B cell (primary cell): ENCODE results near the gene TET2. TPM values are rescaled to one million over a fixed set of nuclear protein-coding genes. Genes with fewer than 3 reads are reported as not detected.

Source experiments
- ATAC-seq: fragments of 200-7000 bp; cut with Tn5 transposase; one replicate; pipeline ENCODE4 v1.10.0; 2021; ENCODE audit warnings: low read depth, mild to moderate bottlenecking, moderate number of reproducible peaks, moderate library complexity
- CTCF ChIA-PET: fragments of 350-600 bp; sonication (Branson Sonifier 250); formaldehyde crosslinking; loops from one replicate; lab custom pipeline; 2021; ENCODE audit warnings: antibody characterized with exemption, inconsistent platforms; lab: Charles Lee
- POLR2A ChIA-PET: fragments of 350-600 bp; sonication (Branson Sonifier 250); formaldehyde crosslinking; loops from one replicate; lab custom pipeline; 2021; ENCODE audit warnings: antibody characterized with exemption; lab: Charles Lee
- DNase-seq: peaks from one replicate; pipeline ENCODE4 v3.0.0; 2013
- H2AFZ ChIP-seq: 2 replicates; pipeline ENCODE4 v1.6.1; 2012; ENCODE audit warnings: mild to moderate bottlenecking, low read depth, low read length; ENCODE audit not compliant: insufficient read depth, poor library complexity, severe bottlenecking
- H3K27ac ChIP-seq, 2 donors: 1 replicate in 1 of 2; 2 replicates in 1 of 2; pipeline ENCODE4 v1.5.1; 2012 to 2013; ENCODE audit warnings: low read length in 2 of 2, mild to moderate bottlenecking in 2 of 2, moderate library complexity in 1 of 2
- H3K27me3 ChIP-seq, 4 experiments: fragments of 200-600 bp in 1 of 4; sonication (generic) in 1 of 4; replicated peaks in 1 of 4; 1 replicate in 2 of 4; 2 replicates in 2 of 4; pipeline versions ENCODE4 v1.6.1 to v1.7.0; 2013 to 2016; ENCODE audit warnings: low read length in 3 of 4, mild to moderate bottlenecking in 2 of 4, mixed read lengths in 1 of 4, moderate library complexity in 1 of 4; ENCODE audit not compliant: insufficient read depth in 4 of 4, control insufficient read depth in 3 of 4; ENCODE audit errors: control extremely low read depth in 1 of 4
- H3K36me3 ChIP-seq, 2 experiments: replicated peaks in 1 of 2; 1 replicate in 1 of 2; 2 replicates in 1 of 2; pipeline versions ENCODE4 v1.6.1 to v1.7.1; 2013; ENCODE audit warnings: low read length in 1 of 2; ENCODE audit not compliant: insufficient read depth in 2 of 2, control insufficient read depth in 1 of 2; ENCODE audit errors: control extremely low read depth in 1 of 2, extremely low read depth in 1 of 2
- H3K4me1 ChIP-seq, 2 donors: fragments of 200-600 bp in 1 of 2; sonication (generic) in 1 of 2; 1 replicate in 1 of 2; 2 replicates in 1 of 2; pipeline versions ENCODE4 v1.5.1 to v1.6.1; 2013 to 2017; ENCODE audit warnings: low read length in 2 of 2; ENCODE audit not compliant: control insufficient read depth in 2 of 2, insufficient read depth in 2 of 2
- H3K4me2 ChIP-seq: replicated peaks from 2 replicates; pipeline ENCODE3; 2012; ENCODE audit warnings: mild to moderate bottlenecking, low read depth, low read length; ENCODE audit not compliant: poor library complexity, severe bottlenecking
- H3K4me3 ChIP-seq, 5 experiments: fragments of 200-600 bp in 1 of 5; sonication (generic) in 1 of 5; 1 replicate in 3 of 5; 2 replicates in 2 of 5; pipeline versions ENCODE4 v1.5.1 to v1.7.0; 2011 to 2016; ENCODE audit warnings: low read length in 4 of 5, mild to moderate bottlenecking in 4 of 5, low read depth in 2 of 5, control low read depth in 1 of 5, moderate library complexity in 1 of 5; ENCODE audit not compliant: insufficient read depth in 1 of 5; ENCODE audit errors: control extremely low read depth in 1 of 5, extremely low read depth in 1 of 5
- H3K79me2 ChIP-seq: fragments of 200-600 bp; sonication (generic); one replicate; pipeline ENCODE4 v1.6.0; 2016; ENCODE audit warnings: low read length; ENCODE audit not compliant: control insufficient read depth, insufficient read depth
- H3K9ac ChIP-seq: fragments of 200-600 bp; sonication (generic); 2 replicates; pipeline ENCODE4 v1.6.1; 2017; ENCODE audit warnings: mild to moderate bottlenecking, low read length, moderate library complexity
- H3K9me3 ChIP-seq, 3 donors: one replicate each; pipeline versions ENCODE4 v1.6.1 to v1.7.1; 2013; ENCODE audit warnings: low read length in 2 of 3; ENCODE audit not compliant: control insufficient read depth in 2 of 3, insufficient read depth in 1 of 3; ENCODE audit errors: control extremely low read depth in 1 of 3
- H4K20me1 ChIP-seq: 2 replicates; pipeline ENCODE4 v1.6.0; 2012; ENCODE audit warnings: mild to moderate bottlenecking, low read length; ENCODE audit not compliant: insufficient read depth, control insufficient read depth, poor library complexity, severe bottlenecking
- H3K27ac Mint-ChIP-seq: one replicate; pipeline ENCODE4 v1.8.0; 2021; ENCODE audit warnings: mixed read lengths
- H3K27me3 Mint-ChIP-seq: one replicate; pipeline ENCODE4 v1.8.0; 2021; ENCODE audit warnings: mixed read lengths
- H3K4me1 Mint-ChIP-seq: one replicate; pipeline ENCODE4 v1.8.0; 2021; ENCODE audit warnings: mixed read lengths
- H3K4me3 Mint-ChIP-seq: one replicate; pipeline ENCODE4 v1.8.0; 2021; ENCODE audit warnings: mixed read lengths
- H3K9me3 Mint-ChIP-seq: one replicate; pipeline ENCODE4 v1.8.0; 2022; ENCODE audit warnings: mixed read lengths; ENCODE audit not compliant: insufficient read depth
- CTCF ChIP-seq: fragments of 200-600 bp; IDR thresholded peaks from one replicate; pipeline ENCODE4 v1.8.0; 2022; ENCODE audit warnings: antibody characterized with exemption, mild to moderate bottlenecking
- EZH2 ChIP-seq: IDR thresholded peaks from 2 replicates; pipeline ENCODE4 v1.6.1; 2012; ENCODE audit warnings: borderline replicate concordance, low read depth, mild to moderate bottlenecking, moderate library complexity, low read length; ENCODE audit not compliant: insufficient read depth, poor library complexity, severe bottlenecking
- WGBS: methylation state at CpG from one replicate; pipeline ENCODE4 v1.1.5; 2013; ENCODE audit warnings: missing lambda C conversion rate; ENCODE audit not compliant: insufficient coverage; 5-methylcytosine and 5-hydroxymethylcytosine counted together
- intact Hi-C: fragments of 100-400 bp; cut with micrococcal nuclease; formaldehyde crosslinking; loops from one replicate; pipeline ENCODE4 v1.10.0; 2022
- polyA plus RNA-seq: library from polyadenylated mRNA; depleted of rRNA; stranded (reverse); fragments of >200 nt; gene quantifications from 2 replicates; pipeline ENCODE4 v1.2.3, GENCODE V29; 2012
- total RNA-seq, 2 donors: library from RNA; stranded (reverse); fragments of 120-200 nt in 1 of 2; gene quantifications; 1 replicate in 1 of 2; 2 replicates in 1 of 2; pipeline versions ENCODE4 v1.2.3 to v1.2.4, GENCODE V29; 2013 to 2022

Gene TET2
- total and polyA plus RNA-seq, 2 donors (not counting 1 experiment from before 2014, with no cell fraction given): 7.1 to 56.8 TPM

- Histone ChIP-seq H3K4me2 (no peak overlapping the region), H3K27ac (no peak overlapping the region), H3K79me2 (peaks cover 11% of the 10 kb centered on the region), H2AFZ (no peak overlapping the region), H4K20me1 (no peaks in the 10 kb centered on the region), H3K36me3 (peaks cover 0 to 9% of the 10 kb centered on the region in 2 experiments), H3K4me1 (peaks cover 11 to 12% of the 10 kb centered on the region in 2 donors), H3K9ac (no peak overlapping the region), H3K27me3 (no peaks in the 10 kb centered on the region), H3K4me3 (no peak overlapping the region), H3K9me3 (no peaks in the 10 kb centered on the region)
- Mint-ChIP-seq H3K4me1 (peaks cover 40% of the 10 kb centered on the region), H3K4me3 (no peak overlapping the region), H3K9me3 (no peaks in the 10 kb centered on the region), H3K27me3 (no peaks in the 10 kb centered on the region), H3K27ac (peak overlapping the region; percentile 23)
- CTCF ChIA-PET: no interaction called here
- intact Hi-C loops: no loop called here
- TF ChIP-seq CTCF (no peak), EZH2 (no peak)
- no peak for DNase-seq
- no CpG with 5 or more reads among the region's 2 CpGs for WGBS
- POLR2A ChIA-PET: no interaction called here
- no peak for ATAC-seq
These were observed 43.4 kb downstream of the TET2 start for GRCh38 chr4:105189855-105190650.

GRCh38 chr4:105191621-105192210 is 45.0 kb downstream of the TET2 start:
- Mint-ChIP-seq H3K9me3 (no peaks in the 10 kb centered on the region), H3K4me1 (peaks cover 56% of the 10 kb centered on the region), H3K4me3 (peak overlapping the region; percentile 38), H3K27ac (peak overlapping the region; percentile 74), H3K27me3 (no peaks in the 10 kb centered on the region)
- POLR2A ChIA-PET: no interaction called here
- Histone ChIP-seq H3K4me1 (peaks cover 21 to 22% of the 10 kb centered on the region in 2 donors), H3K9me3 (no peaks in the 10 kb centered on the region), H3K4me3 (no peak overlapping the region), H3K9ac (peak overlapping the region; percentile 22), H2AFZ (no peak overlapping the region), H3K27me3 (no peaks in the 10 kb centered on the region), H3K27ac (peak overlapping the region in 1 of 2 donors; percentile 12), H4K20me1 (peaks cover 2% of the 10 kb centered on the region), H3K36me3 (peaks cover 0 to 9% of the 10 kb centered on the region in 2 experiments), H3K79me2 (peaks cover 12% of the 10 kb centered on the region), H3K4me2 (peak overlapping the region; percentile 17)
- ATAC-seq (peak; percentile 63), DNase-seq (no peak)
- no CpG with 5 or more reads among the region's 3 CpGs for WGBS
- intact Hi-C loops: no loop called here
- CTCF ChIA-PET: no interaction called here
- TF ChIP-seq EZH2 (no peak), CTCF (no peak)
